ENCODE data around the gene AARS2.

AARS2 gene

DNA sequence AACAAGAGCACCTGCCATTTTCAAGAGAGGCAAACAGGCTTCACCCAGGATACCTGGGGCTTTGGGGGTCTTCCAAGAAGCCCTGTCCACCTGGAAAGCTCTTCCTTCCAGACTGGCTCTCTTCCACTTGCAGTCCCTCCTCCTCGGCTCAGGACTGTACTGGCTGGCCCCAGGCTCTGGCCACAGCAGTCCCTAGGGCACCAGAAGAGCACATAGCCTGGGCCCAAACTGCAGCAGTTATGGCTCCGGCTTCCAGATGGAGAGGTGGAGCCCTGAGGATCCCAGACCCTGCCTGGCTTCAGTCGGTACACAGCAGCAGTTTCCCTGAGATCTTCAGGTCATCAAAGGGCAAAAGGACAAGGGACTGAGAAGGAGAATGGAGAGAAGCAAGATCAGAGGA lies 54.2 kb downstream of the AARS2 start:
- DNase-seq, result no peak

DNA sequence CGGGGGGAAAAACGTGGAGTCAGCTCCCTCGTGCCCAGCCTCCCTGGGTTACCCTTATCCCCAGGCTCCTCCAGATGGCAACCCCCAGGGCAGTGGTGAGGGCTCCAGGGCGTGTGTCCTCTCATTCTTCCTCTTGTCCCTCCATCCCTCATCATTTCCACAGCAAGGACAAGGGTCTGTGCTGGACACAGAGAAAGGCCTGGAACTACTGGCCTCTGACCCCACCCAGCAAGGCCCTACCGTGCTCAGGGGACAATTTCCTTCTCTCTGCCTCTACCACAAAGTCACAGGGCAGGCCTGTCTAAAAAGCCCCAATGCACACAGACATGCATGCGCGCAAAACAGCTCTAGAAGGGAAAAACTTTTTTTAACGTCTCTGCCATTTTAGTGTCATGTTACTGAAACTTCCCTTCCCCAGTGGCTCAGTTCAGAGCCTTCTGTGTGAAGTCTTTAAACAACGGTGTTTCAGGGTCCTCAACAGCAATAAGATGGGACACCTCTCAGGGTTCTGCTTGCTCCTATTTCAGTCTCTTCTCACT lies 54.8 kb downstream of the AARS2 start:
- DNase-seq, result no peak

DNA sequence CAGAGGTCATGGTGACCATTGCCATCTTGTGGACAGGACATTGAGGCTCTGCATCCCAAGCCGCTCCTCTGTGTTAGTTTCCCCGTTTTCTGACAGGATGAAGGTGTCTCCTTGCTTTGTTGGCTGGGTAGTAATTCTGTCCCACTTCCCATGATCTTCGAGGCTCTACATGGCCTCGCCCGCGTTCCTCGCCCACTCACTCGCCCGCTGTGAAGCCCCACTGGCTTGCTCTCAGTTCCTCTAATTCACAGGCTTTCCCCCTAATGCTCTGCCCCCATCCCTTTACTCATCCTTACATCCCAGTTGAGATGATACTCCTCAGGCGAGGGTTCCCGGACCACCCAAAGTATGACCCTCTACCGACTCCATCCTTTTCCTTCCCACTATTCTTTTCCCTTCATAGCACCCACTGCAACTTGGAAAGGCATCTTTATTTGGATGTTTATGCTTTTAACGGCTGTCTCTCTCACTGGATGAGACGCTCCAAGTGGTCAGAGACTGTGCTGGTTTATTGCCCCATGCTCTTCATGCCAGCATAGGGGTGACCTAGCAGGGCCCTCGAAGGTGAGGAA lies 55.3 kb downstream of the AARS2 start:
- no peak for DNase-seq

DNA sequence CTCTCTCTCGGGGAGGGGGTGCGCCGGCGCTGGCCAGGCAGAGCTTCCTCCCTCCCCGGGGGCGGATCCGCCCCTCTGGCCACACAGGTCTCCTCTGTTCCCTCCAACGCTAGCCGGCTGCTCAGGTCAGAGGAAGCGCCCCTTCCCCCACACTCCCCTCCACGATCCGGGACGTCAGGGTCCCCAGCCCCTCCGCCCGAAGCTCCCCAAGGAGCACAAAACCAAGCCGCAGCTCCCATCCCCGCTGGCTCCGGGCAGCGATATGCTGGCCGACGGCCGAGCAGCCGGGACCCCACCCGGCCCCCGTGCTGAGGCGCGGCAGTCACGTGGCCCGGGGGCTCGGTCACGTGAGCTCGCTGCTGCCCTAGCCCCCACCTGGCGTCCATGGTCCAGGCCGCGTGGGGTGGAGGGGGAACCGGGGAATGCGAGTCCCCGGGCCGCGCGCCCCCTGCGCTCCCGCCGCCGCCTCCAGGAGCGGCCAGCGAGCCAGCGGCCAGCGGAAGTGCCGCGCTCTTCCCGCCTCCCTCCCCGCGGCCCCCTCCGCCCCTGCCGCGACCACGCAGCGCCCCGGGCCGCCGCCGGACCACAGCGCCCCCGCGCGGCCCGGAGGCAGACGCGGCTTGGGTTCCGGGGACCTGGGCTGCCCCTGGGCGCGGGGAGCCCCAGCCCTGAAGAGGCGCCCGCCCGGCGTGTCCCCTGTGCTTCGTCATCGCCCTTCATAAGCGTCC lies 56.0 kb downstream of the AARS2 start, which contains the start of gene SLC35B2:
Gene SLC35B2, minus strand, starts transcription at position 504 of the 728 bp plus-strand sequence. Its CDS starts 118 bp downstream, at position 386.
- DNase-seq, result peak; percentile 76

DNA sequence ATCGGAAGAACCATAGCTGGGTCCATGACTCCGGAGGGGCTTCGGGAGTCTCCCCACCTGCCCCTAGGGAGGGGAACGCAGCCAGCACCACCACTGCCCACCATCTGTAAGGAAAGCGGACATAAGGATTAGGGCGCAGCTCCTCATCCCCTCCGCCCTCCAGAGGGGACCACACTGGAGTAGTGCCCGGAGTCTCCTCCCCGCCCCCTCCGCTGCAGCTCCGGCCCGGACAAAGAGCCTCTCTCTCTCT lies 56.4 kb downstream of the AARS2 start:
- DNase-seq, result no peak

DNA sequence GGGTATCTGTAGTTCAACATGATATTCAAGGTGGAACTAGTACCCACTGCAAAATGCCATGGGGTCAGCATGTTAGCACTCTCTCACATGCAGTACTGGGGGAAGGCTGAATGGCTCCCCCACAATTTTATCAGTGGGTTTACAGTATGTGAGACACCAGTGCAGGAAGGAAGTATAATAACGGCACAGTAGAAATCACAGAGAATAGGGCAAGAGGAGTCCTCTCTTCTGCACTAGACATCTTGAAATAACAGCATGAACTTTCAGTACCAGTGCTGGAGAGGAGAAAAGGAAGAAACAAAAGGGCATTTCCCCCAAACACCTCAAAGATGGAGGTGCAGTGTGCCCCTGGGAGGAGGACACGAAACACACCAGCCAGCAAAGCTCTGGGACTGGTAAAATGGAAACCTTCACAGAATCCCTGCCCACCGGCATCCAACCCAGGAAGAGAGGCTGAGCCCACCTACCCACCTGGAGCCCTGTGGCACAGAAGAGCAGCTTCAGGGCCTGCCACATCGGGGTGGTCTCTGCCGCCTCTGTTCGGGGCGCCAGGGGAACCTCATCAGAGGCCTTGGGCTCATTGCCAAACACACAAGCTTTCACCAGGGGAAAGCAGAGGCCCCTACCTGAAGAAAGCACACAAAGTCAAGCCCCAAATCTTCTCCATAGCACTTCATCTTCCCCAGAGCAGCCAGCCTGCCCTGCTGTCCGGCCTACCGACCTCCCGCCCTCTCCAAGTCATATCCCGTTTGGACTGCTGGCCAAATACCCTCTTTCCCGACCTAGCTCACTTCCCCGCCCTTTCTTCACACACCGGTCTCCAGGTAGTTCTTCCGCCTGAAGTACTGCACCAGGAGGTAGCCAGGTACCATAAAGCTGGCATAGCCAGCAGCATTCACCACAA lies 57.0 kb downstream of the AARS2 start:
- no peak for DNase-seq

DNA sequence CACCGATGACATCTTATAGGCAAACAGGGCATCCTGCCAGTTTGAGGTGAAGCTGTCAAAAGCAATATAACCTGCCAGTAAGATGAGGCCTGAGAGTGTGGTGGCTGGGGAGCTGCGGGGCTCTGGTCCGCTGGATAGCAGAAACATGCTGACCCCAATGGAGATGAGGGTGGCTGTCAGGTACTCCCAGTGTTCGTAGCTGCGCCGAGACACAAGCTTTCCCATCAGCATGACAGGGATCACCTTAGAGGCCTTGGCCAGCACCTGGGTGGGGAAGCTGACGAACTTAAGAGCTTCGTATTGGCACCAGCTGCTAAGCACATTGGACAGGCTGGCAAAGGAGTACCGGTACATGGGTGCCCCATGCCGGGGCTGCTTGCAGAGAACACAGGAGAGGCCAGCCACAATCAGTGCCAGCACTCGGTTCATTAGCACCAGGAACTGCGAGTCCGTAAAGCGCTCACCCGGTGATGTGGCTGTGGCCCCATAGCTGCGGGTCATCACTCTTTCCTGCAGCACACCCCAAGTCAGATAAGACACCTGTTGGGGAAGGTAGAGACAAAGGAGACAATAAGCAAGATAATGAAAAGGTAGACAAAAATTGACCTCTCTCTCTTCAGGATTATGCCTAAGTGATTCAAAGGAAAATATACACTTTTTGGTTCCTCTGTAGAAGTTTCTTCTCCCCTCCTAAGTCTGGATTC lies 57.9 kb downstream of the AARS2 start:
- DNase-seq, result peak; percentile 36

DNA sequence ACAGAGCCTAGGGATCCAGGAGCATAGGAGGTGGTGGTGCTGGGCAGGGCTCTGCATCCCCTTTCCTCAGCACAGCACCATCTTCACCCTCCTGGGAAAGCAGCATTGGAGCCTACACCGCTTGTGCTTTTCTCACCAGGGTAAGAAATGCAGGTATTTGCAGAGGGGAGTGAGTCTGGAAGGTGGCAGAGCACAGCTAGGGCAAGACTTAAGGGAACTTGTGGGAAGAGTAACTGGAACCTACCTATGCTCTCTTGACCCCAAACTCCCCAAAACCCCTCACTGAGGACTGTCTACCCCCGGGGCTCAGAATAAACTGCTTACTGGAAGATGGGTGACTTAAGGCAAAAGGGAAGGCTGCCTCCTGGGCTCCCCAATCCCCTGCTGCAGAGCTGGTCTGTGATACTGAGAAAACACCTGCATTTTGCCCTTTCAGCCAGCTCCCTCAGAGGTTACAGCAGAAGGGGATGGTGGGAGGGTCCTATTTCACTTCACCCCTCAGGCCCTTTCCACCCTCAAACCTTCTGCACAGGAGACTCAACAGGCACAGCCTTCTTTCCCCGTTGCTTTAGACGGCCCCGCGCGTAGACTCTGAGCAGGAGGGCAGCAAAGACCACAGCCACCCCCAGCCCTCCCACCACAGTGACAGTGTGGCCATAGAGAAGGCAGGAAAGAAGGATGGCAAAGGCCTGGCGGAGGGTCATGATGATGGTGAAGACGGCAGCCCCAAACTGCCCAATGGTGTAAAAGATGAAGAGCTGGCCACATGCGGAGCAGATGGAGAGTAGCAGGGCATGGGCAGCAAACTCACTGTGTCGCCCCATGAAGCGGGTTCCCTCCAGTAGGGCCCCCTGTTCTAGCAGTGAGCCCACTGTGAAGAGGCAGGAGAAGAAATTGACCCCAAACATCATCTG lies 58.7 kb downstream of the AARS2 start:
- DNase-seq, result peak; percentile 30

DNA sequence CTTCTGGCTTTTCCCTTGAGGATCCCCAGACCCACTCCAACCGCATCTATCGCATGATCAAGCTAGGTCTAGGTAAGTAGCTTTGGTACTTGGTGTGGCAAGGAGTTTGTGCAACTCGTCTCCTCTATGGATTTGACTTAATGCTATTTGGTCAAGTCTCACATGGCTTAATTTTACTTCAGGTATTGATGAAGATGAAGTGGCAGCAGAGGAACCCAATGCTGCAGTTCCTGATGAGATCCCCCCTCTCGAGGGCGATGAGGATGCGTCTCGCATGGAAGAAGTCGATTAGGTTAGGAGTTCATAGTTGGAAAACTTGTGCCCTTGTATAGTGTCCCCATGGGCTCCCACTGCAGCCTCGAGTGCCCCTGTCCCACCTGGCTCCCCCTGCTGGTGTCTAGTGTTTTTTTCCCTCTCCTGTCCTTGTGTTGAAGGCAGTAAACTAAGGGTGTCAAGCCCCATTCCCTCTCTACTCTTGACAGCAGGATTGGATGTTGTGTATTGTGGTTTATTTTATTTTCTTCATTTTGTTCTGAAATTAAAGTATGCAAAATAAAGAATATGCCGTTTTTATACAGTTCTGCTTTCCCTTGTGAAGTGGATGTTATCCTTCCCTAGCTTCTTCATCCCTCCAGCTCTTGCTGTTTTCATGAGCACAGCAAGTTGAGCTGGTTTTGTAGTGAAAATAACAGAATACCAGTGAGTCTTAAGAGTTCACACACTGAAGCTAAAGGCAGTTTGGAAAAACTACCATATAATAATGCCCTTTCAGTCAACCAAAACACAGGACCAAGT lies 59.6 kb downstream of the AARS2 start:
- peak; percentile 51 for DNase-seq

DNA sequence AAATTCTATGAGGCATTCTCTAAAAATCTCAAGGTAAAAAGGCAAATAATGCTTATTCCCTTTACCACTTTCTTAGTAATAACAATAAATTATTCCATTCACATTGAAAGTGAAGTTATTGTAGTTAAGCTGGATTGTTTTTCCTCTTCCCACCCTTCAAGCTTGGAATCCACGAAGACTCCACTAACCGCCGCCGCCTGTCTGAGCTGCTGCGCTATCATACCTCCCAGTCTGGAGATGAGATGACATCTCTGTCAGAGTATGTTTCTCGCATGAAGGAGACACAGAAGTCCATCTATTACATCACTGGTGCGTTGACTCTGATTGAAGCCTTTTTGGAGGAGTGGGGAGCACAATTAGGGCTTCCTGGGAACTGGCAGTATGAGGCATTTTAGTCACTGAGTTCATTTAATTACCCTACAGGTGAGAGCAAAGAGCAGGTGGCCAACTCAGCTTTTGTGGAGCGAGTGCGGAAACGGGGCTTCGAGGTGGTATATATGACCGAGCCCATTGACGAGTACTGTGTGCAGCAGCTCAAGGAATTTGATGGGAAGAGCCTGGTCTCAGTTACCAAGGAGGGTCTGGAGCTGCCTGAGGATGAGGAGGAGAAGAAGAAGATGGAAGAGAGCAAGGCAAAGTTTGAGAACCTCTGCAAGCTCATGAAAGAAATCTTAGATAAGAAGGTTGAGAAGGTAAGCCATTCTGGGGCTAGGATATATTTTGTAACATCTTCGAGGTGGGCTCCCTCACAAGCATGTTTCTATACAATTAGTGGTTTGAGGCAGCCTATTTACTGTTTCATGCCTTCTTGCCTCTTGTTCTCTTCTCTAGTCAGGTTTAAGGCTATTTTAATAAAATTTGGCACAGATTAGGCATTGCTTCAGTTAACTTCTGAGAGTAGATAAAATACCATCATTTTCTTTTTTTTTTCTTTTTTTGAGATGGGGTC lies 61.3 kb downstream of the AARS2 start:
- DNase-seq, result no peak

DNA sequence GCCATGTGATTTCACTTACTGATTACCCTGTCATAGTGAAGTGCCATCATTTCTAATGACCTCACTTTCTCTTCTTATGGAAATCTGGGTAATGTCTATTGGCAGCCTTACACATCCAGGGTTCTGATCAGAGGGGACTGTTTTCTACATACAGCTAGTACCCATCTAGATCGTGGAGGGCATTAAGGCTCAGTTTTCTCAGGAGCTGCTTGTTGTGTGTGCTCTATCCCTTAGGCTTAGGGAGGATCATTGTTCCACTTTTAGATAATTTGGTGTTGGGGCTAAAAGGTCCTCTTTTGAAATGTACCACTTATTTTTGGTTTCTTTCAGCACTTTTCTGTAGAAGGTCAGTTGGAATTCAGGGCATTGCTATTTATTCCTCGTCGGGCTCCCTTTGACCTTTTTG lies 62.4 kb downstream of the AARS2 start:
- no peak for DNase-seq

DNA sequence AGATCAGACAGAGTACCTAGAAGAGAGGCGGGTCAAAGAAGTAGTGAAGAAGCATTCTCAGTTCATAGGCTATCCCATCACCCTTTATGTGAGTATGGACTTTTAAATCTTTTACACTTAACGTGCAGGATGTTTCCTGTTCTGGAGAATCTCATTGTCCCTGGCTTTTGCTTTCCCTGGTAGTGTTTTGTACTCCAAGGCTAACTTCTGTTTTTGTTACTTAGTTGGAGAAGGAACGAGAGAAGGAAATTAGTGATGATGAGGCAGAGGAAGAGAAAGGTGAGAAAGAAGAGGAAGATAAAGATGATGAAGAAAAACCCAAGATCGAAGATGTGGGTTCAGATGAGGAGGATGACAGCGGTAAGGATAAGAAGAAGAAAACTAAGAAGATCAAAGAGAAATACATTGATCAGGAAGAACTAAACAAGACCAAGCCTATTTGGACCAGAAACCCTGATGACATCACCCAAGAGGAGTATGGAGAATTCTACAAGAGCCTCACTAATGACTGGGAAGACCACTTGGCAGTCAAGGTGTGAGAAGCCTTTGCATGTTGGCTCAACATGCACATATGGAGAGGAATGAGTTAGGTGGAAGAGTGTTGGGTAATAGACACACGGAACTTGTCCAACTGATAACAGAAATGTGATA lies 63.0 kb downstream of the AARS2 start:
- DNase-seq, result no peak

Data from CD4-positive, alpha-beta T cell treated with Interferon gamma for 1 hour (primary cell).